B cell (primary cell): ENCODE results near the gene GPRC5D. TPM values are rescaled to one million over a fixed set of nuclear protein-coding genes. Genes with fewer than 3 reads are reported as not detected.

Experiments
- ATAC-seq: fragments of 200-7000 bp; cut with Tn5 transposase; one replicate; pipeline ENCODE4 v1.10.0; 2021; ENCODE audit warnings: low read depth, mild to moderate bottlenecking, moderate number of reproducible peaks, moderate library complexity
- CTCF ChIA-PET: fragments of 350-600 bp; sonication (Branson Sonifier 250); formaldehyde crosslinking; loops from one replicate; lab custom pipeline; 2021; ENCODE audit warnings: antibody characterized with exemption, inconsistent platforms; lab: Charles Lee
- POLR2A ChIA-PET: fragments of 350-600 bp; sonication (Branson Sonifier 250); formaldehyde crosslinking; loops from one replicate; lab custom pipeline; 2021; ENCODE audit warnings: antibody characterized with exemption; lab: Charles Lee
- DNase-seq: peaks from one replicate; pipeline ENCODE4 v3.0.0; 2013
- H2AFZ ChIP-seq: 2 replicates; pipeline ENCODE4 v1.6.1; 2012; ENCODE audit warnings: mild to moderate bottlenecking, low read depth, low read length; ENCODE audit not compliant: insufficient read depth, poor library complexity, severe bottlenecking
- H3K27ac ChIP-seq, 2 donors: 1 replicate in 1 of 2; 2 replicates in 1 of 2; pipeline ENCODE4 v1.5.1; 2012 to 2013; ENCODE audit warnings: low read length in 2 of 2, mild to moderate bottlenecking in 2 of 2, moderate library complexity in 1 of 2
- H3K27me3 ChIP-seq, 4 experiments: fragments of 200-600 bp in 1 of 4; sonication (generic) in 1 of 4; replicated peaks in 1 of 4; 1 replicate in 2 of 4; 2 replicates in 2 of 4; pipeline versions ENCODE4 v1.6.1 to v1.7.0; 2013 to 2016; ENCODE audit warnings: low read length in 3 of 4, mild to moderate bottlenecking in 2 of 4, mixed read lengths in 1 of 4, moderate library complexity in 1 of 4; ENCODE audit not compliant: insufficient read depth in 4 of 4, control insufficient read depth in 3 of 4; ENCODE audit errors: control extremely low read depth in 1 of 4
- H3K36me3 ChIP-seq, 2 experiments: replicated peaks in 1 of 2; 1 replicate in 1 of 2; 2 replicates in 1 of 2; pipeline versions ENCODE4 v1.6.1 to v1.7.1; 2013; ENCODE audit warnings: low read length in 1 of 2; ENCODE audit not compliant: insufficient read depth in 2 of 2, control insufficient read depth in 1 of 2; ENCODE audit errors: control extremely low read depth in 1 of 2, extremely low read depth in 1 of 2
- H3K4me1 ChIP-seq, 2 donors: fragments of 200-600 bp in 1 of 2; sonication (generic) in 1 of 2; 1 replicate in 1 of 2; 2 replicates in 1 of 2; pipeline versions ENCODE4 v1.5.1 to v1.6.1; 2013 to 2017; ENCODE audit warnings: low read length in 2 of 2; ENCODE audit not compliant: control insufficient read depth in 2 of 2, insufficient read depth in 2 of 2
- H3K4me2 ChIP-seq: replicated peaks from 2 replicates; pipeline ENCODE3; 2012; ENCODE audit warnings: mild to moderate bottlenecking, low read depth, low read length; ENCODE audit not compliant: poor library complexity, severe bottlenecking
- H3K4me3 ChIP-seq, 5 experiments: fragments of 200-600 bp in 1 of 5; sonication (generic) in 1 of 5; 1 replicate in 3 of 5; 2 replicates in 2 of 5; pipeline versions ENCODE4 v1.5.1 to v1.7.0; 2011 to 2016; ENCODE audit warnings: low read length in 4 of 5, mild to moderate bottlenecking in 4 of 5, low read depth in 2 of 5, control low read depth in 1 of 5, moderate library complexity in 1 of 5; ENCODE audit not compliant: insufficient read depth in 1 of 5; ENCODE audit errors: control extremely low read depth in 1 of 5, extremely low read depth in 1 of 5
- H3K79me2 ChIP-seq: fragments of 200-600 bp; sonication (generic); one replicate; pipeline ENCODE4 v1.6.0; 2016; ENCODE audit warnings: low read length; ENCODE audit not compliant: control insufficient read depth, insufficient read depth
- H3K9ac ChIP-seq: fragments of 200-600 bp; sonication (generic); 2 replicates; pipeline ENCODE4 v1.6.1; 2017; ENCODE audit warnings: mild to moderate bottlenecking, low read length, moderate library complexity
- H3K9me3 ChIP-seq, 3 donors: one replicate each; pipeline versions ENCODE4 v1.6.1 to v1.7.1; 2013; ENCODE audit warnings: low read length in 2 of 3; ENCODE audit not compliant: control insufficient read depth in 2 of 3, insufficient read depth in 1 of 3; ENCODE audit errors: control extremely low read depth in 1 of 3
- H4K20me1 ChIP-seq: 2 replicates; pipeline ENCODE4 v1.6.0; 2012; ENCODE audit warnings: mild to moderate bottlenecking, low read length; ENCODE audit not compliant: insufficient read depth, control insufficient read depth, poor library complexity, severe bottlenecking
- H3K27ac Mint-ChIP-seq: one replicate; pipeline ENCODE4 v1.8.0; 2021; ENCODE audit warnings: mixed read lengths
- H3K27me3 Mint-ChIP-seq: one replicate; pipeline ENCODE4 v1.8.0; 2021; ENCODE audit warnings: mixed read lengths
- H3K4me1 Mint-ChIP-seq: one replicate; pipeline ENCODE4 v1.8.0; 2021; ENCODE audit warnings: mixed read lengths
- H3K4me3 Mint-ChIP-seq: one replicate; pipeline ENCODE4 v1.8.0; 2021; ENCODE audit warnings: mixed read lengths
- H3K9me3 Mint-ChIP-seq: one replicate; pipeline ENCODE4 v1.8.0; 2022; ENCODE audit warnings: mixed read lengths; ENCODE audit not compliant: insufficient read depth
- EZH2 ChIP-seq: IDR thresholded peaks from 2 replicates; pipeline ENCODE4 v1.6.1; 2012; ENCODE audit warnings: borderline replicate concordance, low read depth, mild to moderate bottlenecking, moderate library complexity, low read length; ENCODE audit not compliant: insufficient read depth, poor library complexity, severe bottlenecking
- WGBS: methylation state at CpG from one replicate; pipeline ENCODE4 v1.1.5; 2013; ENCODE audit warnings: missing lambda C conversion rate; ENCODE audit not compliant: insufficient coverage; 5-methylcytosine and 5-hydroxymethylcytosine counted together
- intact Hi-C: fragments of 100-400 bp; cut with micrococcal nuclease; formaldehyde crosslinking; loops from one replicate; pipeline ENCODE4 v1.10.0; 2022
- polyA plus RNA-seq: library from polyadenylated mRNA; depleted of rRNA; stranded (reverse); fragments of >200 nt; gene quantifications from 2 replicates; pipeline ENCODE4 v1.2.3, GENCODE V29; 2012
- total RNA-seq, 2 donors: library from RNA; stranded (reverse); fragments of 120-200 nt in 1 of 2; gene quantifications; 1 replicate in 1 of 2; 2 replicates in 1 of 2; pipeline versions ENCODE4 v1.2.3 to v1.2.4, GENCODE V29; 2013 to 2022
- TF ChIP-seq, protein P1 (sequence below): fragments of 200-600 bp; IDR thresholded peaks from one replicate; pipeline ENCODE4 v1.8.0; 2022; ENCODE audit warnings: antibody characterized with exemption, mild to moderate bottlenecking

The GPRC5D gene
- total and polyA plus RNA-seq, 2 donors (not counting 1 experiment from before 2014, with no cell fraction given): 0.47 to 7.7 TPM

DNA sequence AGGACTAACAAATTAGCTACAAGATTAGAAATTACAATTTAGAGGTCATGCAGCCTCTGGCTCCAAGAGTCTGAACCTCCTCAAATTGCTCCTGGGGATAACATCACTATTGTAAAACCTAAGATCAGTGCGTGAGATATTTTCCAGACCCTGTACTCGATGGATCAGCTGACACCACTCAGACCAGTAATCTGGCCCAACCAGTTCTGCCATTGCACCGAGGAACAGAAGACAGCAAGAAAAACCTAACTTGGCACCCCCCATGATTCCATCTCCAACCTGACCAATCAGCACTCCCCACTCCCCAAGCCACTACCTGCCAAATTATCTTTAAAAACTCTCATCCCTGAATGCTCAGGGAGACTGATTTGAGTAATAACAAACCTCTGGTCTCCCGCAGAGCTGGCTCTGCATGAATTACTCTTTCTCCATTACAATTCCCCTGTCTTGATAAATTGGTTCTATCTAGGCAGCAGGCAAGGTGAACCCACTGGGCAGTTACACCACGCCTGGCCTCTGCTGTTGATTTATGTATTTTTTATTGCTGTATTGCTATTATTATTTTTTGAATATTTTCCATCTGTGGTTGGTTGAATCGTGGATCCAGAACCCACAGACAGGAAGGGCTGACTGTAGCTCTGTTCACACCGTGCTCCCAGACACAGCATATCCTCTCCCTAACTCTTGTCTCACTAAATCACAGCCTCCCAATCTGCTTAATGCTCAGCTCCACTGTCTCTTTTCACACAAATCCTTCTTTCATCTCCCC is 38.9 kb upstream of the GPRC5D start:
- H3K9me3 Mint-ChIP-seq: no peaks in the 10 kb centered on the region
- H3K79me2 ChIP-seq: peaks cover 3% of the 10 kb centered on the region
- no peak for TF ChIP-seq EZH2
- TF ChIP-seq, protein P1, sequence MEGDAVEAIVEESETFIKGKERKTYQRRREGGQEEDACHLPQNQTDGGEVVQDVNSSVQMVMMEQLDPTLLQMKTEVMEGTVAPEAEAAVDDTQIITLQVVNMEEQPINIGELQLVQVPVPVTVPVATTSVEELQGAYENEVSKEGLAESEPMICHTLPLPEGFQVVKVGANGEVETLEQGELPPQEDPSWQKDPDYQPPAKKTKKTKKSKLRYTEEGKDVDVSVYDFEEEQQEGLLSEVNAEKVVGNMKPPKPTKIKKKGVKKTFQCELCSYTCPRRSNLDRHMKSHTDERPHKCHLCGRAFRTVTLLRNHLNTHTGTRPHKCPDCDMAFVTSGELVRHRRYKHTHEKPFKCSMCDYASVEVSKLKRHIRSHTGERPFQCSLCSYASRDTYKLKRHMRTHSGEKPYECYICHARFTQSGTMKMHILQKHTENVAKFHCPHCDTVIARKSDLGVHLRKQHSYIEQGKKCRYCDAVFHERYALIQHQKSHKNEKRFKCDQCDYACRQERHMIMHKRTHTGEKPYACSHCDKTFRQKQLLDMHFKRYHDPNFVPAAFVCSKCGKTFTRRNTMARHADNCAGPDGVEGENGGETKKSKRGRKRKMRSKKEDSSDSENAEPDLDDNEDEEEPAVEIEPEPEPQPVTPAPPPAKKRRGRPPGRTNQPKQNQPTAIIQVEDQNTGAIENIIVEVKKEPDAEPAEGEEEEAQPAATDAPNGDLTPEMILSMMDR: no peak
- no peaks in the 10 kb centered on the region for H3K9me3 ChIP-seq
- ChIA-PET CTCF (interaction anchor here (1.0 to 1.5 kb wide), 3 partner anchors 9 to 221 kb away, joined by 3 to 4 read pairs (median 3); no protein-coding TSS in a partner anchor), POLR2A (no interaction called here)
- 69% methylated on average over 5 of the region's 7 CpGs for WGBS
- H3K4me3 ChIP-seq: no peak overlapping the region
- no peaks in the 10 kb centered on the region for H3K27me3 Mint-ChIP-seq
- no peak overlapping the region for H3K27ac Mint-ChIP-seq
- no peak overlapping the region for H3K9ac ChIP-seq
- no peak for DNase-seq
- no peak overlapping the region for H3K27ac ChIP-seq
- H4K20me1 ChIP-seq: no peaks in the 10 kb centered on the region
- ATAC-seq: no peak
- no peak overlapping the region for H2AFZ ChIP-seq
- intact Hi-C loops: no loop called here
- H3K27me3 ChIP-seq: no peaks in the 10 kb centered on the region
- no peak overlapping the region for H3K4me2 ChIP-seq
- H3K4me3 Mint-ChIP-seq: no peak overlapping the region
- H3K4me1 Mint-ChIP-seq: peaks cover 13% of the 10 kb centered on the region
- H3K4me1 ChIP-seq: peaks cover 4 to 5% of the 10 kb centered on the region in 2 donors
- H3K36me3 ChIP-seq: no peaks in the 10 kb centered on the region

DNA sequence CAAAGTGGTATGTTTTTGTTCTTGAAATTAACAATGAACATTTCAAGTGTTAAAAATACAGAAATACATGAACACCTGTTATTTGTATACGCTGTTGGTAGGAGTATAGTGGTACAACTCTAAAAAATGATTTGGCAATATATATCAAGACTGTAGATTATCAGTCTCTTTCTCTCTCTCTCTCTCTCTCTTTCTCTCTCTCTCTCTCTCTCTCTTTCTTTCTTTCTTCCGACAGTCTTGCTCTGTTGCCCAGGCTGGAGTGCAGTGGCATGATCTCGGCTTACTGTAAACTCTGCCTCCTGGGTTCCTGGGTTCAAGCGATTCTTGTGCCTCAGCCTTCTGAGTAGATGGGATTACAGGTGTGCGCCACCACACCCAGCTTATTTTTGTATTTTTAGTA is 35.5 kb upstream of the GPRC5D start:
- Mint-ChIP-seq H3K27ac (no peak overlapping the region), H3K4me3 (no peak overlapping the region), H3K4me1 (peaks cover 3% of the 10 kb centered on the region), H3K9me3 (no peaks in the 10 kb centered on the region), H3K27me3 (no peaks in the 10 kb centered on the region)
- WGBS: no CpG with 5 or more reads among the region's 5 CpGs
- intact Hi-C loops: no loop called here
- peaks cover 3% of the 10 kb centered on the region for H3K79me2 ChIP-seq
- H4K20me1 ChIP-seq: no peaks in the 10 kb centered on the region
- H3K4me2 ChIP-seq: no peak overlapping the region
- ATAC-seq: no peak
- no peak overlapping the region for H2AFZ ChIP-seq
- TF ChIP-seq, protein P1: no peak
- TF ChIP-seq EZH2: no peak
- H3K27ac ChIP-seq: no peak overlapping the region
- no peaks in the 10 kb centered on the region for H3K27me3 ChIP-seq
- no peak overlapping the region for H3K4me3 ChIP-seq
- H3K36me3 ChIP-seq: peaks cover 2 to 5% of the 10 kb centered on the region in 2 experiments
- no peaks in the 10 kb centered on the region for H3K9me3 ChIP-seq
- ChIA-PET CTCF (interaction anchor here (0.6 to 4.2 kb wide), 2 partner anchors 225 to 1510 kb away, joined by 3 to 22 read pairs; no protein-coding TSS in a partner anchor), POLR2A (no interaction called here)
- peaks cover 0 to 3% of the 10 kb centered on the region in 2 donors for H3K4me1 ChIP-seq
- no peak overlapping the region for H3K9ac ChIP-seq
- no peak for DNase-seq
